Panc1 (cell line): Measurements from ENCODE around the gene ETHE1.

ENCODE experiments used
- CTCF ChIP-seq: fragments of 450-650 bp; IDR thresholded peaks from 2 replicates; pipeline ENCODE4 v1.5.1; 2017; ENCODE audit warnings: mild to moderate bottlenecking
- POLR2AphosphoS5 ChIP-seq: IDR thresholded peaks from 2 replicates; pipeline ENCODE4 v1.6.1; 2012; ENCODE audit warnings: mild to moderate bottlenecking, low read depth, low read length, moderate library complexity
- REST ChIP-seq, 2 experiments: IDR thresholded peaks; 2 replicates each; pipeline ENCODE4 v1.6.1; 2011 to 2012; ENCODE audit warnings: low read depth in 2 of 2, control low read depth in 1 of 2, low read length in 1 of 2, mild to moderate bottlenecking in 1 of 2, moderate library complexity in 1 of 2; ENCODE audit not compliant: insufficient read depth in 1 of 2

- no peak for TF ChIP-seq CTCF
- no peak for TF ChIP-seq POLR2AphosphoS5
- no peak for TF ChIP-seq REST (IDR thresholded peaks at IDR 0.05; ENCODE audit: insufficient read depth in 1 of 2, low read depth in 2 of 2, low read length in 1 of 2)
Measured at GRCh38 chr19:43544077-43544476, 17.1 kb upstream of the ETHE1 start.
